GM12878 (cell line): ENCODE data around the gene ARID5B.

Experiments
- ATF7 ChIP-seq: fragments of 450-650 bp; IDR thresholded peaks from 2 replicates; pipeline ENCODE4 v1.6.1; 2016; ENCODE audit warnings: low read depth, mild to moderate bottlenecking
- CTCF ChIP-seq, 3 experiments: IDR thresholded peaks in 2 of 3; conservative IDR thresholded peaks in 1 of 3; 2 replicates each; pipeline ENCODE4 v1.5.1; 2011; ENCODE audit warnings: low read depth in 3 of 3, low read length in 3 of 3, mild to moderate bottlenecking in 3 of 3, control low read depth in 2 of 3, moderate library complexity in 2 of 3, inconsistent platforms in 1 of 3, mixed read lengths in 1 of 3; ENCODE audit not compliant: control insufficient read depth in 2 of 3, insufficient read depth in 1 of 3; ENCODE audit errors: extremely low read depth in 1 of 3
- CUX1 ChIP-seq: IDR thresholded peaks from 2 replicates; pipeline ENCODE4 v1.6.1; 2012; ENCODE audit warnings: improper control_type of control experiment, low read depth, low read length; ENCODE audit not compliant: insufficient replicate concordance
- IRF3 ChIP-seq: fragments of 450-650 bp; IDR thresholded peaks from 2 replicates; pipeline ENCODE4 v1.6.1; 2014; ENCODE audit warnings: mild to moderate bottlenecking
- KDM1A ChIP-seq: fragments of 200-600 bp; sonication (generic); IDR thresholded peaks from 2 replicates; pipeline ENCODE4 v1.6.1; 2016; ENCODE audit warnings: borderline replicate concordance
- SIN3A ChIP-seq: IDR thresholded peaks from 2 replicates; pipeline ENCODE4 v1.6.1; 2012; ENCODE audit warnings: low read depth, low read length, improper control_type of control experiment

- TF ChIP-seq CTCF (IDR thresholded peaks at IDR 0.05 in 2 of 3, conservative IDR thresholded peaks at IDR 0.05 in 1 of 3; ENCODE audit: control insufficient read depth in 2 of 3, extremely low read depth in 1 of 3, insufficient read depth in 1 of 3, low read depth in 3 of 3, low read length in 3 of 3) (no peak), SIN3A (no peak), CUX1 (no peak), IRF3 (no peak), ATF7 (no peak), KDM1A (no peak)
Observed at GRCh38 chr10:62067560-62067959, 166.1 kb downstream of the ARID5B start.
